Stimulated activated CD8-positive, alpha-beta memory T cell treated with anti-CD3 and anti-CD28 coated beads, Interleukin-4, amount 100 ng/mL, for 1 hour (primary cell): ENCODE results near the gene IFT20.

Experiments
- DNase-seq, 2 donors: peaks; one replicate each; pipeline ENCODE4 v3.0.0-alpha.2; 2020; ENCODE audit warnings: low read depth in 2 of 2, low spot score in 1 of 2

The IFT20 gene

GRCh38 chr17:28338056-28338768 is 2.9 kb upstream of the IFT20 start:
- no peak for DNase-seq

GRCh38 chr17:28335959-28336871 is 943 bp upstream of the IFT20 start:
- DNase-seq: no peak

- DNase-seq: no peak
Measured at GRCh38 chr17:28334666-28335200, 539 bp downstream of the IFT20 start.

GRCh38 chr17:28334171-28334570 is 1.1 kb downstream of the IFT20 start:
- DNase-seq: no peak

GRCh38 chr17:28333083-28333746 is 2.1 kb downstream of the IFT20 start:
- no peak for DNase-seq

- DNase-seq: no peak
Measured at GRCh38 chr17:28331891-28332420, 3.3 kb downstream of the IFT20 start.

GRCh38 chr17:28330671-28331070 is 4.6 kb downstream of the IFT20 start:
- no peak for DNase-seq

GRCh38 chr17:28328325-28328724 is 6.9 kb downstream of the IFT20 start:
- DNase-seq: no peak

GRCh38 chr17:28327709-28328108 is 7.6 kb downstream of the IFT20 start:
- DNase-seq: no peak

GRCh38 chr17:28327031-28327607 is 8.2 kb downstream of the IFT20 start:
- DNase-seq: no peak

GRCh38 chr17:28326114-28326513 is 9.2 kb downstream of the IFT20 start:
- no peak for DNase-seq

- no peak for DNase-seq
Measured at GRCh38 chr17:28325211-28325610, 10.1 kb downstream of the IFT20 start.

GRCh38 chr17:28324781-28325180 is 10.5 kb downstream of the IFT20 start:
- no peak for DNase-seq

- no peak for DNase-seq
Measured at GRCh38 chr17:28324267-28324745, 11.0 kb downstream of the IFT20 start.

- no peak for DNase-seq
Measured at GRCh38 chr17:28320215-28321061, 14.8 kb downstream of the IFT20 start.

- no peak for DNase-seq
Measured at GRCh38 chr17:28319598-28319935, 15.7 kb downstream of the IFT20 start.

- peak; percentile 79 to 87 for DNase-seq
Measured at GRCh38 chr17:28318759-28319597, 16.3 kb downstream of the IFT20 start, which contains the start of gene TMEM97. Gene TMEM97, plus strand, starts transcription at chr17:28319200. Its CDS starts 40 bp downstream, at chr17:28319240.

- DNase-seq: no peak
Measured at GRCh38 chr17:28317966-28318758, 17.1 kb downstream of the IFT20 start.
